Activated CD4-positive, CD25-positive, alpha-beta regulatory T cell treated with anti-CD3 and anti-CD28 coated beads, Interleukin-2, amount 50 U/mL, for 24 hours (primary cell): Measurements from ENCODE around the gene RGS16.

ENCODE experiments used
- ATAC-seq, 2 donors: fragments of 150-1000 bp; cut with Tn5 transposase; one replicate each; pipeline ENCODE4 v1.10.0; 2021; ENCODE audit warnings: mild to moderate bottlenecking in 1 of 2, moderate library complexity in 1 of 2

Gene RGS16

DNA sequence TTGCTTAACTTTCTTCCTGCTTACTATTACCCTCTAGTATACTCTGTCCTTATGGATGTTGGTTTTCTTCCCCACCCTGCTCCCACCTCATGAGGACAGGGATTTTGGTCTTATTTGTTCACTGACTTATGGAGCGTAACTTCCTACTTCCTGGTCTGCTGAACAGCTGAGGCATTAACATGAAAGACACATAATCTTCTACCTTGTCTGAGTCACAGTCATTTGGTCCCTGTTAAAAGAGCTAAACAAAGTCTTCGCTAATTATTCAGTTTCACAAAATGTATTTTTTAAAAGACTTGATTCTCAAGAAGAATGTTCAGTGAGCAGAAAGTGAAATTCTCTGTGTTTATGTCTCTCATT, 33.6 kb downstream of the RGS16 start:
- no peak for ATAC-seq

DNA sequence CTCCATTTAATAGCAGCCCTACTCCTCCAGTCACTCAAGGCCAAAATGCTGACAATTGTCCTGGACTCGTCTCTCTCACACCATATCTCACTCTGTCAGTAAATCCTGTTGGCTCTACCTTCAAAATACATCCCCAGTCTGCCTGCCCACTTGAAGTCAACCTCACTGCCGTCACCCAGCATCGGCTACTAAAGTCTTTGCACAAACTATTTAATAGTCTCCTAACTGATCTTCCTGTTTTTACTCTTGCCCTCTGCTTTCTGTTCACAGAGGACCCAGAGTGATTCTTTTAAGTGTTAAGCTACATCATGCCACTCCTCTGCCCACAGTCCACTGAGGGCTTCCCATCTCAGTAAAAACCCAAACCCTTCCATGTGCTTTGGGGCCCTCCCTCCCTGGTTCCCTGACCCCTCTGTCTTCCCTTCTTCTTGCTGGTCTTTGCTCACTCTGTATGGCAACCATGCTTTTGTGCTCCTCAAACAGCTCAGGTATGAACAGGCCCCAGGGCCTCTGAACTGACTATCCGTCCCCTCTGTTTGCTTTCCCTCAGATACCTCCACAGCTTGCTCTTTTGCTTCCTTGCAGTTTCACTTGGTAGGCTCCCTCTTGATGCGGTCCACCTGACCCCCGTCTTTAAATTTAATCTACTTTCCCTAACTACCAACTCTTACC, 34.1 kb downstream of the RGS16 start:
- no peak for ATAC-seq

DNA sequence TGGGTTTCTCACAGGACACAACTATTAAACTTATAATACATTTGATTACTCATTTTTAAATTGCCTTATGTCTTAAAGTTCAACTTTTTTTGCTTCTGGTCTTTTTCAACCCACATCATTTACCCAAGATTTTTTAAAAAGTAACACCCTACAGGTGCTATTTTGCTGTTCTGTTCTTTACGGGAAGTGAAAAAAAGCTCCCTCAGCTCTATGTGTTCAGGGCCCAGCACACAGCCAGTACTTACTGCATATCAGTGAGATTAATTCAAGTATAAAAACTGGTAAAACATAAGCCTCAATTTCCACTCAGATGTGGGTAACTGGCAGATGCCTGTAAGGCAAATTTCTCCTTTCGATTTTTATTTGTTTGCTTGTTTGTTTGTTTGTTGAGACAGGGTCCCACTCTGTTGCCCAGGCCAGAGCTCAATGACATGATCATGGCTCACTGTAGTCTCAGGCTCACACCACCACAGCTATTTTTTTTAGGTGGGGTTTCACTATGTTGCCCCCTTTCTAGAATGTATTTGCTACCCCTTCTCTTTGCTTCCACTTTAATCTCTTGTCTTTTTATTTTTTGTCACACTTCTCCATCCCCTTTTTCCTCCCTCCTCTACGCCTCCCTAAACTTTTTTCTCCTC, 35.4 kb downstream of the RGS16 start:
- ATAC-seq: no peak

DNA sequence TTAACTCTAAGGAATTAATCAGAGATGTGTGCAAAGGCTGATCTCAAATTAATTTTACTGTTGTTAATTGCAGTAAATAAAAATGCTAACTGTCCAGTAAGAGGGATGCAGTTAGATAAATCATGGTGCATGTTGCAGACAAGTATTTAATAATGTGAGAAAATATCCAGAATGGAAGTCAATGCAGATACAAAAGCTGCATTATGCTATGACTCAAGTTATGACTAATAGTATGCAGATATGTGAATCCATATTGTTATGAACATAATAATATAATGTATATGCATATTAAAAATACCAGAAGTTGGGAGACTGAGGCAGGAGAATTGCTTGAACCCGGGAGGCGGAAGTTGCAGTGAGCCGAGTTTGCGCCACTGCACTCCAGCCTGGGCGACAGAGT, 36.6 kb downstream of the RGS16 start:
- no peak for ATAC-seq

DNA sequence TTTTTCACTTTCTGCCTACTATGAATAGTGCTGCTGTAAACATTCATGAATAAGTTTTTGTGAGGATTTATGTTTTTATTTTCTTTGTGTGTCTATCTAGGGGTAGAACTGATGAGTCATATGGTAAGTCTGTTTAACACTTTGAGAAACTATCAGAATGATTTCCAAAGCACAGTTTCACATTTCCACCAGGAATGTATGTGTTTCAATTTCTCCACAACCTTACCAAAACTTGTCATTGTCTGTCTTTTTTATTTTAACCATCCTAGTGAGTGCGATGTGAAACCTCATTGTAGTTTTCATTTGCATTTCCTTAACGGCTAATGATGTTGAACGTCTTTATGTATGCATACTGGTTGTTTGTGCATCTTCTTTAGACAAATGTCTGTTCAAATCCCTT, 38.7 kb downstream of the RGS16 start:
- no peak for ATAC-seq

DNA sequence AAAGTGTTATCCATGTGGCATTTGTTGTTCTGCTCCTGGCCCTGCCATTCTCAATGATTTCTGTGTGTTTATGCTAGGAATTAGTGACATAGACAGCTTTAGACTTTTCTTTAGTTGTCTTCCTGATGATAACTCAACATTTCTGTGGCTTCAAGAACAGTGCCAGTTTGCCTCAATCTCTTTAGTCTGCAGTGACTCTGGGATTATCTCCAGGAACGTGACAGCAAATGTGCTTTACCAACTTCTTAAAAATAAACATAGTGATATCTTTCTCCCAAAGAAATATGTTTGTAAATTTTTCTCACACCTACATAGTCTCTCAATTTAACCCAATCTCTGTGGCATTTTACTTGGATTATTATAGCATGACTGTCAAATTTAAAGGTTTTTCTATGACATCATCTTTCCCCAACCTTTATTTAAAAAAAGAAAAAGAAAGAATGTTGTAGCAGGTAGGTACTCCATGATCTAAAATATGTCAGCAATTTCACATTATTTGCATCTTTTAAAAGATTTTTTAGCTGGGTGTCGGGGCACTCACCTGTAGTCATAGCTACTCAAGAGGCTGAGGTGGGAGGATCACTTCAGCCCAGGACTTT, 39.7 kb downstream of the RGS16 start:
- ATAC-seq: no peak

DNA sequence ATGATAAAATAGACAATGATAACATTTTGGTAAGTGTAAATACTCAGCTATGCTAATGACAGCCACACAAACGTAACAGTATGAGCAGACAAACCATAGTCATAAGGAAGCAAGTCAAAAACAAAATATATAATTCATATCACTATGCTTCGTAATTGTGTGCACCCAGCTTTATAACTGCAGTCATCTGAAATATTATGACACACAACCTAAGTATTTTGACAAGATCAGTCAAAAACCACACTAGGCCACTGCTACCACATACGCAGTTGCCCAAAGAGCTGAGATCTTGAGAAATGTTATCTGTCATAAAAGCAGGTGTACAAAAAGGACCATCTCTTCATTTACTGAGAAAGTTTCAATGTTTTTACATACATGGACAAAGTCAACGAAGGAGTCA, 41.1 kb downstream of the RGS16 start:
- ATAC-seq: peak in 1 of 2 donors; percentile 10

DNA sequence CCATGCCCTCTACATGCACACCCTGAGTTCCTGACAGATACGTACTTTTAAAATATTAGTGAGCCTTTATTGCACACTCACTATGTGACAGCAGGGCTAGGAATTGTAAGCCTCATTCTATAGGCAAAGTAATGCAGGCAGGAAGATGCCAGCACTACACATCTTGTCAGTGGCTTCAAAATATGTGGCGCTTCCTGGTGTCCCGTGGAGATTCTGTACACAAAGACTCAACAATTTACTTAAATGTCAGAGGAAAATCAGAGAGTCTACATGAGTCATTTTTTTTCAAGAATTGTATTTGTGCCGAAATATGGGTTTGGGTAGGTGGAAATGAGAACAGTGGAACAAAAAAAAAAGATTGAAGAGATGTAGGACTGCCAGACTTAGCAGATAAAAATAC, 42.7 kb downstream of the RGS16 start:
- ATAC-seq: no peak

DNA sequence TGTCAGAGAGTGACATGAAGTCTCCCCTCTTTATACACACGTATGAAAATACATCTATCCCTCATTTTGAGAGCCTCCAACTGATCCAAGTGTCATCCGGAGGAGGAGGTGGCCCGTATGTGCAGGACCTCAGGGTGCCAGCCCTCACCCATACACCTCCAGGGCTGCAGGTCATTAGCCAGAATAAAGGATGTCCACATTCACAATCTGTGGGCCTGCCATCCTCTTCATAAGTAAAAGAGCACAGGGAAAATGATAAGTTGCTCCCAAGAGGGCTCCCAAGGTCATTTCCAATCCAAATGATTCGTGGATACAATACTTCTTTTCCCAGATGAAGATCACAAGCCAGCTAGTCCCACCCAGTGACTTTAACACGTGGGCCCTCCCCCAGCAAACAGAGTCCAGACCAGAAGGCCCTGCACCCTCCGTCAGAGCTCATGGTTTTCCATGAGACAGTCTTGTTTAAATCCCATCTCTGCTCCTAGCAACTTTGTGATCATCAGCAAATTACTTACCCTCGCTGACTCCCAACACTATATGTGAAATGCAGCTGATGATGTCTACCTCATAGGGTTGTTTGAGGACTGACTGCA, 43.7 kb downstream of the RGS16 start:
- no peak for ATAC-seq

DNA sequence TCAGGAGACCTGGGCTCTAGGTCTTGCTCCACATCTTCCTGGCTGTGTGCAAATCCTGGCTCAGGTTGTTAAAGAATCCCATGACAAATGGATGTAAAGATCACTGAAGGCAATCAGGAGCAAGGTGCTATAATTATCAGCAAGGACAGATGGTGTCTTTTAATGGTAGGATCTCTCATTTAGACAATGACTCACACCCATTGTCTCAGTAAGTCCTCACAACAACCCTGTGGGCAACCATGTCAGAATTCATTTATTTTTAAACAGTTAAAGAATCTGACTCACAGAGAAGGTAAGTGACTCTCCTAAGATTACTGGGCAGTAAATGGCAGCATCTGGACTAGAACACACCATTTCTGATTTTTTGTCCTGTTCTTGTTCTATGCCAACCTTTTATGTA, 47.9 kb downstream of the RGS16 start:
- ATAC-seq: peak in 1 of 2 donors; percentile 67

DNA sequence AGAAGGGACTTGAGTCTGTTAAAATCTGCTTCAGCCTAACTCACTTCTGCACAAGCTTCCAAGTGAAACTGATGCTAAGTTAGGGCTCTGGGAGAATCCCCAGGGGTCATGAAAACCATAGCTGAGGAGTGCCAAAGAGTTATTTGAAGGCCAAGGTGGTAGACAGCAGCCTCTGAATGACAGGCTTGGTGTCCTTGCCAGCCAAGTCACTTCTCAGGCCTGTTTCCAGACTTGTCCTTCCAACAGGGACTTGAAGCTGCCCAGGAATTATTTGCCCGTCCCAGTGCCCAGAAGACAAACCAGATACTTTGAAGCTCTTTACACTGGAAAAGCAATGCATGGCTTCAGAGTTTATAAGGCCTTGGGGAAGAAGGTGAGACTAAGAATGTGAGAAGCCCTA, 48.7 kb downstream of the RGS16 start:
- no peak for ATAC-seq

DNA sequence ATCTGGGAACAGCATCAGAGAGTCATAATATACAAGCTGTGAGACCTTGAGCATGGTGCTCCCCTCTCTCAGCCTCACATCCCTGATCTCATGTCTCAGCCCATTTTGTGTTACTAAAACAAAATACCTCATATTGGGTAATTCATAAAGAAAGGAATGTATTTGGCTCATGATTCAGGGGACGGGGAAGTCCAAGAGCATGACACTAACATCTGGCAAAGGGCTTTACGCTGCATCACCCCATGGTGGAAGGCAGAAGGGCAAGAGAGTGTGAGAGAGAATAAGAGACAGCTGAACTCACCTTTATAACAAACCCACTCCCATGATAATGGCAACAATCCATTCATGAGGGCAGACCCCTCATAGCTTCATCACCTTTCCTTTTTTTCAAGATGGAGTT, 51.7 kb downstream of the RGS16 start:
- no peak for ATAC-seq

DNA sequence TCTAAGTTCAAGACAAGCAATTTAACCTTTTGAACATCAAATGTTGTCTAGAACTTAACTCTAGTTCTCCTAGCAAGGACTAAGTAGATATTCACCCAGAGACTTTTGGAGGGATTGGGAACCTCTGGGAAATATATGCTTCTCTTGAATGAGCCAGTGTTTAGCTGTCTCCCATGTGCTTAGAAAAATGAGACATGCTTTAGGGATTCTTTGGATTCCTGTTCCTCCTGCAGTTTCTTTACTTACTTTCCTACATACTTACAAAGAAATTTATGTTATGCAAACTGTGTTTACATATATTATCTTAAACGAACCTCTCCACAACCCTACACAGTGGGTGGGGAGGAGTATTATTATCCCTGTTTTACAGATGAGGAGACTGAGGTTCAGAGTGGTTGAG, 54.4 kb downstream of the RGS16 start:
- ATAC-seq: no peak

DNA sequence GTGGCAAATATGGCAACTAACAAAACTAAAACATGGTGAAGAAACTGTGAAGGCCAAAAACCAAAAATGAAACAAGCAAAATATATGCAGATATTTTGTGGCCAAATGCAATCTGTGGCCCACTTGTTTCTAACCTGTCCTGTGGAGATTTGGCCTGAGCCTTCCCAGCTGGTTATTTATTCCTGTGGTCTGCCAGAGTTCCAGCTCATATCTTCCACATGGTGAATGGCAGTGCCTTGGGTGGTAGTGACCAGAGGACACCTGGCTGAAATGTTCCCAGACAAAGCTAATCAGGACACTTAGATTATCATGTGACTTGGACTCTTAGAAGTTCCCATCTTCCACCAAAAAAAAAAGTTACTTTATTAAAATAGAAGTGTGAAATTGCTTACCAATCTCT, 54.8 kb downstream of the RGS16 start:
- no peak for ATAC-seq
